HG03196 (cell line): ENCODE data around the gene DAZAP1.

Source experiments
- ATAC-seq: cut with Tn5 transposase; IDR thresholded peaks from one replicate; pipeline ENCODE4 v1.9.1; 2021; ENCODE audit not compliant: unreplicated experiment

DAZAP1 gene

DNA sequence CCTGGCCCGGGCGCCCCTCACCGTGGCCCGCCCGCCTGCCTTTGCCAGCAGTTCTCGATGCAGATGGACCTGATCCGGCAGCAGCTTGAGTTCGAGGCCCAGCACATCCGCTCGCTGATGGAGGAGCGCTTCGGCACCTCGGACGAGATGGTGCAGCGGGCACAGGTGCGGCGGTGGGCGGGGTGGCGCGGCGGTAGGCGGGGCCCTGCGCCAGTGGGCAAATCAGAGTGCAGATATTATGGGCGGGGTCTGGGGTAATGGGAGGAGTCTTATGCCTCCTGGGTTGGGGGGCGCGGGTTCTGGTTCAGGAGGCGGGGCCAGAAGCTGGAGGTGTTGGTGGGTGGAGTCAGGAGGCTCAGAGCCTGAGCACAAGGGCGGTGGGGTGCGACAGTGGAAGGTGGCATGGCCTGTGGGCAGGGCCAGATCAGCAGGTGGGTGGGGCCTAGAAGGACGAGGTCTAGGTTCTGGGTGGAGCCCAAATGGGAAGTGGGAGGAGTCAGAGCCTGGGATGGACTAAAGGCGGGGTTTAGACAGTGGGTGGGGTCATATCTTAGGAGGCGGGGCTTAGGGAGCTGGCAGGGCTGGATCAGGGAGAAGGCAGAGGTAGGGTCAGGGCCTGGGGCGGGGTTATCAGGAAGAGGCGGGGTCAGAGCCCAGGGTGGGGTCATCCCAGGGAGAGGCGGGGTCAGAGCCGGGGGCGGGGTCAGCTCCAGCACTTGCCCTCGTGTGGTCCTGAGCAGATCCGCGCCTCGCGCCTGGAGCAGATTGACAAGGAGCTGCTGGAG is 48.1 kb downstream of the DAZAP1 start:
- ATAC-seq = no peak

DNA sequence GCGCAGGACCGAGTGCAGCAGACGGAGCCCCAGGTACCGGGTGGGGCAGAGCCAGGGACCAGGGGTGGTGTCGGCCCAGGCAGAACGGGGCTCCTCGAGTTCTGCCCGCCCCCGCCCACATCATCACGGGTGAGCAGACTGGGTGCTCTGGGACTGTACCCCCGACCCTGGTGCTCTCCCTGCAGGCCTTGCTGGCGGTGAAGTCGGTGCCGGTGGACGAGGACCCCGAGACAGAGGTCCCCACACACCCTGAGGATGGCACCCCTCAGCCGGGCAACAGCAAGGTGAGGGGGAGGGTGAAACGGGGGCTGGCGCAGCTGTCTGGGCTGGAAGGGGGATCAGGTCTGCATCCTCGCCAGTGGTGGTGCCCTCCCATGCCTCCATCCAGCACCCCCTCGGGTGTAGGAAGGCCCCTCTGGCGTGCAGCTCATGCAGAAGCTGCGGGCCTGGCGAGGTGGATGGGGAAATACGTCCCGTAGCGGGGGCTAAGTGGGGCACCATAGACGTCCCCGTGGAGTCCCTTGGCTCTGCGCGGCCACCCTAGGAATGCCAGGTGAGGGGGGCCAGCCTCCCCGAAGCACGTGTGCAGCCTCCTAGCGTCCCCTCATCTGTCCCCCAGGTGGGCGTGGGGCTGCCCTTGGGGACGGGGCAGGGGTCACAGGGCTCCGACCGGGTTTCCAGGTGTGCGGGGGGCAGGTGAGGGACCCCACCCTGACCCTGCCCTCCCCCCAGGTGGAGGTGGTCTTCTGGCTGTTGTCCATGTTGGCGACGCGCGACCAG is 48.9 kb downstream of the DAZAP1 start:
- no peak for ATAC-seq

DNA sequence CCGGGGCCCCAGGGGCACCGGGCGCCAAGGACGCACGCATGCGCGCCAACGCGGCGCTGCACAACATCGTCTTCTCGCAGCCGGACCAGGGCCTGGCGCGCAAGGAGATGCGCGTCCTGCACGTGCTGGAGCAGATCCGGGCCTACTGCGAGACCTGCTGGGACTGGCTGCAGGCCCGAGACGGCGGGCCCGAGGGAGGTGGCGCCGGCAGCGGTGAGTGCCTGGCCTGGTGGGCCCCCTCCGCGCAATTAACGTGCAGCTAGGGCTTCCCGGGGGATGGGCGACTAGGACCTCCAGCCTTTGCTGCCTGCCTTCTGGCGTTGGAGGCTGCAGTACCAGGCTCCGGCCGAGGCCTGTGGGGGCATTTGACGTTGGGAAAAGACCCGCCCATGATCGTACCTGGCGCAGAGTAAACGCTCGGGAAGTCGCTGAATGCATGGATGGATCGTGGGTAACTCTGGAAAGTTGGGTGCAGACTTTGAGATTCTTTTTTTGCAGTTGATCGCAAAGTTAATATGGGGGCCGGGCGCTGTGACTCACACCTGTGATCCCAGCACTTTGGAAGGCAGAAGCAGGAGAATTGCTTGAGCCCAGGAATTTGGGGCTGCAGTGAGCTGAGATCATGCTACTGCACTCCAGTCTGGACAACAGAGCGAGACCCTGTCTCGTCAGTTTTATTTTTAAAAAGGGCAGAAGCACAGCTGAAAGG is 49.8 kb downstream of the DAZAP1 start:
- ATAC-seq = no peak

DNA sequence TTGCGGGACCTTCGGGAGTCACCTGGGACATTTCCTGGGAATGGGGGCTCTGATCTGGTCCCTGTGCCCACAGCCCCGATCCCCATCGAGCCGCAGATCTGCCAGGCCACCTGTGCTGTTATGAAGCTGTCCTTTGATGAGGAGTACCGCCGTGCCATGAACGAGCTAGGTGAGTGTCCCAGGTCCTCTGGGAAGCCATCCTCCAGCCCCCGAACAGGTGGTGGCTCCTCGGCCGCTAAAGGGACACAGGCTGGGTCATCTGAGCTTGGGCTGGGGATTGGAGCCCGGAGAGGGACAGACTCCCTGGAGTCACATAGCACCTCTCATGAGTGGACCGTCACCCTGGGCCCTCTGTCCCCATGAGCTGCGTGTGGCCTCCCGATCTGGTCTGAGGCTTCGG is 50.5 kb downstream of the DAZAP1 start:
- no peak for ATAC-seq

DNA sequence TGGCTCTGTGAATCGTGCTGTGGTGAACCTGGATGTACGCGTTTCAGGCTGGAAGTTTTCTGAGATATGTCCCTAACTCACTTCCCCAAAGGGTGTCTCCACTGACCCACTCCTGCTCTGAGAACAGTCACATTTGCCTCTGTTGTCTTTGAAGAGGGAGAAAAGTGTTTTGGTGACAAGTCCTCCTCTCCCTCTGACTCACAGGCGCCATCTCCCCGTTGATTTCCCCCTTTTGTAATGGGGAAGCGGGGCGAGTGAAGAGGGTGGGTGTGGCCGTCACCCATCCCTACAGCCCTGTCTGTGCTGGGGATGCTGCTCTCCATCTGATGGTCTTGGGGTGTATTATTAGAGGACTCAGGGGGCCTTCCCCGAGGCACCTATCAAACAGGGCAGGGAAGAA is 52.1 kb downstream of the DAZAP1 start:
- ATAC-seq = no peak

DNA sequence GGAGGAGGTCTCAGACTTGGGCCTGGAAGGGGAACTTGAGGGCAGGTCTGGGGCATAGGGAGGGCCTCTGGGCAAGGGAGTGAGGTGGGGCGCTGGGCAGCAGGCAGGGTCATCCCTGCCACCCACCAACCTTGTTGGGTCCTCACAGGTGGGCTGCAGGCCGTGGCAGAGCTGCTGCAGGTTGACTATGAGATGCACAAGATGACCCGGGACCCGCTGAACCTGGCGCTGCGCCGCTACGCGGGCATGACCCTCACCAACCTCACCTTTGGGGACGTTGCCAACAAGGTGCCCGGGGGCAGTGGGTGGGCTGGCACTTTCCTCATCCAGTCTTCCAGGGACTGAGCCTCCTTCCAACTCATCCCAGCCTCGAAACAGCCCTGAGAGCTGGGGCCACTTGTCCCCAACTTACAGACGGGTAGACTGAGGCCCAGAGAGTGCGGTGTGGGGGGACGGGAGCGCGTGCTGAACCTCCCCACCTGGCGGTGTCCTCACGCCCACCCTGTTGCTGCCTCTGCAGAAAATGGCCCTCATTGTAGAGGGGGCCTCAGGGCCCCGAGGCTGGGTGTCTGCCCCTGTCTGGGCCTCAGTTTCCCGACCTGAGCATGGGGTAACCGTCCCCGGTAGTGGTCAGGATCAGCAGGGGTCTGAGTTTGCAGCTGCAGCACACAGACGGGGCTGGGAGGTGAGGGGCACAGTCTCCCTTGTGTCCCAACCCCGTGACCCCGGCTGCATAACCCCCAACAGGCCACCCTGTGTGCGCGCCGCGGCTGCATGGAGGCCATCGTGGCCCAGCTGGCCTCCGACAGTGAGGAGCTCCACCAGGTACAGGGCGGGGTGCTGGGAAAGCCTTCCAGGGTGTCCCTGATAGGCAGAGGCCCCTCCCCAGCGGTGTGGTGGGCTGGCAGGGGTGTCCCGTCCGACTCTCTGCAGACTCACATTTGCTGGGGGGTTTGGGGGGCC is 52.9 kb downstream of the DAZAP1 start:
- ATAC-seq = no peak

DNA sequence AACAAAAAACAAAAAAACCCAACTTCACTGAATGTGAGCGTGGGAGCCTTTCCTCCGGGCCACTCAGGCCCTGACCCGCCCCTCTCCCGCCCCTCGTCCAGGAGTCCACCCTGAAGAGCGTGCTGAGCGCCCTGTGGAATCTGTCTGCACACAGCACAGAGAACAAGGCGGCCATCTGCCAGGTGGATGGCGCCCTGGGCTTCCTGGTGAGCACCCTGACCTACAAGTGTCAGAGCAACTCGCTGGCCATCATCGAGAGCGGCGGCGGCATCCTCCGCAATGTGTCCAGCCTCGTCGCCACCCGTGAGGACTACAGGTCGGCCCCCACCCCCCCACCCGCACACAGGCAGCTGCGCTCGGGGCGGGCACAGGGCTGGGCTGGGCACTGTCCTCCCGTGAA is 54.5 kb downstream of the DAZAP1 start:
- no peak for ATAC-seq

DNA sequence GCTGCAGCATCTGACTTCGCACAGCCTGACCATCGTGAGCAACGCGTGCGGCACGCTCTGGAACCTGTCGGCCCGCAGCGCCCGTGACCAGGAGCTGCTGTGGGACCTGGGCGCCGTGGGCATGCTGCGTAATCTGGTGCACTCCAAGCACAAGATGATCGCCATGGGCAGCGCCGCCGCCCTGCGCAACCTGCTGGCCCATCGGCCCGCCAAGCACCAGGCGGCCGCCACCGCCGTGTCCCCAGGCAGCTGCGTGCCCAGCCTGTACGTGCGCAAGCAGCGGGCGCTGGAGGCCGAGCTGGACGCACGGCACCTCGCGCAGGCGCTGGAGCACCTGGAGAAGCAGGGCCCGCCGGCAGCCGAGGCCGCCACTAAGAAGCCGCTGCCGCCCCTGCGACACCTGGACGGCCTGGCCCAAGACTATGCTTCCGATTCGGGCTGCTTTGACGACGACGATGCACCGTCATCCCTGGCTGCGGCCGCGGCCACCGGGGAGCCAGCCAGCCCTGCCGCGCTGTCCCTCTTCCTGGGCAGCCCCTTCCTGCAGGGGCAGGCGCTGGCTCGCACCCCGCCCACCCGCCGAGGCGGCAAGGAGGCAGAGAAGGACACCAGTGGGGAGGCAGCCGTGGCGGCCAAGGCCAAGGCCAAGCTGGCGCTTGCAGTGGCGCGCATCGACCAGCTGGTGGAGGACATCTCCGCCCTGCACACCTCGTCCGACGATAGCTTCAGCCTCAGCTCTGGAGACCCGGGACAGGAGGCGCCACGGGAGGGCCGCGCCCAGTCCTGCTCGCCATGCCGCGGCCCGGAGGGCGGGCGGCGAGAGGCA is 58.0 kb downstream of the DAZAP1 start:
- no peak for ATAC-seq

DNA sequence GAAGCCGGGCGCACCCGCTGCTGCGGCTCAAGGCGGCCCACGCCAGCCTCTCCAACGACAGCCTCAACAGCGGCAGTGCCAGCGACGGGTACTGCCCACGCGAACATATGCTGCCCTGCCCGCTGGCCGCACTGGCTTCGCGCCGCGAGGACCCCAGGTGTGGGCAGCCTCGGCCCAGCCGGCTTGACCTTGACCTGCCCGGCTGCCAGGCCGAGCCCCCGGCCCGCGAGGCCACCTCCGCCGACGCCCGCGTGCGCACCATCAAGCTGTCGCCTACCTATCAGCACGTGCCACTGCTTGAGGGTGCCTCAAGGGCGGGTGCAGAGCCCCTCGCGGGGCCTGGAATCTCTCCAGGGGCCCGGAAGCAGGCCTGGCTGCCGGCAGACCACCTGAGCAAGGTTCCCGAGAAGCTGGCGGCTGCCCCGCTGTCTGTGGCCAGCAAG is 58.7 kb downstream of the DAZAP1 start:
- no peak for ATAC-seq

DNA sequence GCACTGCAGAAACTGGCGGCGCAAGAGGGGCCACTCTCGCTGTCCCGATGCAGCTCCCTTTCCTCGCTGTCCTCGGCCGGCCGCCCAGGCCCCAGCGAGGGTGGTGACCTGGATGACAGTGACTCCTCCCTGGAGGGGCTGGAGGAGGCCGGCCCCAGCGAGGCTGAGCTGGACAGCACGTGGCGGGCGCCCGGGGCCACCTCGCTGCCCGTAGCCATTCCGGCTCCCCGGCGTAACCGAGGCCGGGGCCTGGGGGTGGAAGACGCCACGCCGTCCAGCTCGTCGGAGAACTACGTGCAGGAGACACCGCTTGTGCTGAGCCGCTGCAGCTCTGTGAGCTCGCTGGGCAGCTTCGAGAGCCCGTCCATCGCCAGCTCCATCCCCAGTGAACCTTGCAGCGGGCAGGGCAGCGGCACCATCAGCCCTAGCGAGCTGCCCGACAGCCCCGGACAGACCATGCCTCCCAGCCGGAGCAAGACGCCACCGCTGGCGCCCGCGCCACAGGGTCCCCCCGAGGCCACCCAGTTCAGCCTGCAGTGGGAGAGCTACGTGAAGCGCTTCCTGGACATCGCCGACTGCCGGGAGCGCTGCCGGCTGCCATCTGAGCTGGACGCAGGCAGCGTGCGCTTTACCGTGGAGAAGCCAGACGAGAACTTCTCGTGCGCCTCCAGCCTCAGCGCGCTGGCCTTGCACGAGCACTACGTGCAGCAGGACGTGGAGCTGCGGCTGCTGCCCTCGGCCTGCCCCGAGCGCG is 59.3 kb downstream of the DAZAP1 start:
- ATAC-seq = no peak

DNA sequence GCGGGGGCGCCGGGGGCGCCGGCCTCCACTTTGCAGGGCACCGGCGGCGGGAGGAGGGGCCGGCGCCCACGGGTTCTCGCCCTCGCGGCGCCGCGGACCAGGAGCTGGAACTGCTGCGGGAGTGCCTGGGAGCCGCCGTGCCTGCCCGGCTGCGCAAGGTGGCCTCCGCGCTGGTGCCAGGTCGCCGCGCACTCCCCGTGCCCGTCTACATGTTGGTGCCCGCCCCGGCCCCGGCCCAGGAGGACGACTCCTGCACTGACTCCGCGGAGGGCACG is 59.8 kb downstream of the DAZAP1 start:
- no peak for ATAC-seq

DNA sequence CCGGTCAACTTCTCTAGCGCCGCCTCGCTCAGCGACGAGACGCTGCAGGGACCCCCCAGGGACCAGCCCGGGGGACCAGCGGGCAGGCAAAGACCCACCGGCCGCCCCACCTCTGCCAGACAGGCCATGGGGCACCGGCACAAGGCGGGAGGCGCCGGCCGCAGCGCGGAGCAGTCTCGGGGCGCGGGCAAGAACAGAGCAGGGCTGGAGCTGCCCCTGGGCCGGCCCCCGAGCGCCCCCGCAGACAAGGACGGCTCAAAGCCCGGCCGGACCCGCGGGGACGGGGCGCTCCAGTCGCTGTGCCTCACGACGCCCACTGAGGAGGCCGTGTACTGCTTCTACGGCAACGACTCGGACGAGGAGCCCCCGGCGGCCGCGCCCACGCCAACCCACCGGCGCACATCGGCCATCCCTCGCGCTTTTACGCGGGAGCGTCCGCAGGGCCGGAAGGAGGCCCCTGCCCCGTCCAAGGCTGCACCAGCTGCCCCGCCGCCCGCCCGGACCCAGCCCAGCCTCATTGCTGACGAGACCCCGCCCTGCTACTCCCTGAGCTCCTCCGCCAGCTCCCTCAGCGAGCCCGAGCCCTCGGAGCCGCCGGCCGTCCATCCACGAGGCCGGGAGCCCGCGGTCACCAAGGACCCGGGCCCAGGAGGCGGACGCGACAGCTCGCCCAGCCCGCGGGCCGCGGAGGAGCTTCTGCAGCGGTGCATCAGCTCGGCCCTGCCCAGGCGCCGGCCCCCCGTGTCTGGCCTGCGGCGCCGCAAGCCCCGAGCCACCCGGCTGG is 60.3 kb downstream of the DAZAP1 start:
- no peak for ATAC-seq

DNA sequence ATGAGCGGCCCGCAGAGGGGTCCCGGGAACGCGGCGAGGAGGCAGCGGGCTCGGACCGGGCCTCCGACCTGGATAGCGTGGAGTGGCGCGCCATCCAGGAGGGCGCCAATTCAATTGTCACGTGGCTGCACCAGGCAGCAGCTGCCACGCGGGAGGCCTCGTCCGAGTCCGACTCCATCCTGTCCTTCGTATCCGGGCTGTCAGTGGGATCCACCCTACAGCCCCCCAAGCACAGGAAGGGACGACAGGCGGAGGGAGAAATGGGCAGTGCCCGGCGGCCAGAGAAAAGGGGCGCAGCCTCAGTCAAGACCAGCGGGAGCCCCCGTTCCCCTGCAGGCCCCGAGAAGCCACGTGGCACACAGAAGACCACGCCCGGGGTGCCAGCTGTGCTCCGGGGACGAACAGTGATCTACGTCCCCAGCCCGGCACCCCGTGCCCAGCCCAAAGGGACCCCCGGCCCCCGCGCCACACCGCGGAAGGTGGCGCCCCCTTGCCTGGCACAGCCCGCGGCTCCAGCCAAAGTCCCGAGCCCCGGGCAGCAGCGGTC is 61.0 kb downstream of the DAZAP1 start:
- ATAC-seq = no peak

DNA sequence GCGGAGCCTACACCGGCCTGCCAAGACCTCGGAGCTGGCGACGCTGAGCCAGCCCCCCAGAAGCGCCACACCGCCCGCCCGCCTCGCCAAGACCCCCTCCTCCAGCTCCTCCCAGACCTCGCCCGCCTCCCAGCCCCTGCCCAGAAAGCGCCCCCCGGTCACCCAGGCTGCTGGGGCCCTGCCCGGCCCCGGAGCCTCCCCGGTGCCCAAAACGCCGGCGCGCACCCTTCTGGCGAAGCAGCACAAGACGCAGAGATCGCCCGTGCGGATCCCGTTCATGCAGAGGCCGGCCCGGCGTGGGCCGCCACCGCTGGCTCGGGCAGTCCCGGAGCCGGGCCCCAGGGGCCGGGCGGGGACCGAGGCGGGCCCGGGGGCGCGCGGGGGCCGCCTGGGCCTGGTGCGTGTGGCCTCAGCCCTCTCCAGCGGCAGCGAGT is 61.5 kb downstream of the DAZAP1 start:
- ATAC-seq = no peak

DNA sequence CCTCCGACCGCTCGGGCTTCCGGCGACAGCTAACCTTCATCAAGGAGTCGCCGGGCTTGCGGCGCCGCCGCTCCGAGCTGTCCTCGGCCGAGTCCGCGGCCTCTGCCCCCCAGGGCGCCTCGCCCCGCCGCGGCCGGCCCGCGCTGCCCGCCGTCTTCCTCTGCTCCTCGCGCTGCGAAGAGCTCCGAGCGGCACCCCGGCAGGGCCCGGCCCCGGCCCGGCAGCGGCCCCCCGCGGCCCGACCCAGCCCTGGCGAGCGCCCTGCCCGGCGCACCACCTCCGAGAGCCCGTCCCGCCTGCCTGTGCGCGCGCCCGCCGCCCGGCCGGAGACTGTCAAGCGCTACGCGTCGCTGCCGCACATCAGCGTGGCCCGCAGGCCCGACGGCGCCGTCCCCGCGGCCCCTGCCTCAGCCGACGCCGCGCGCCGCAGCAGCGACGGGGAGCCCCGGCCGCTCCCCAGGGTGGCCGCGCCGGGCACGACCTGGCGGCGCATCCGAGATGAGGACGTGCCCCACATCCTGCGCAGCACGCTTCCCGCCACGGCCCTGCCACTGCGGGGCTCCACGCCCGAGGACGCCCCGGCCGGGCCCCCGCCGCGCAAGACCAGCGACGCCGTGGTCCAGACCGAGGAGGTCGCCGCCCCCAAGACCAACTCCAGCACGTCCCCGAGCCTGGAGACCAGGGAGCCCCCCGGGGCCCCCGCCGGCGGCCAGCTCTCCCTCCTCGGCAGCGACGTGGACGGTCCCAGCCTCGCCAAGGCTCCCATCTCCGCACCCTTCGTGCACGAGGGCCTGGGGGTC is 62.1 kb downstream of the DAZAP1 start:
- no peak for ATAC-seq

DNA sequence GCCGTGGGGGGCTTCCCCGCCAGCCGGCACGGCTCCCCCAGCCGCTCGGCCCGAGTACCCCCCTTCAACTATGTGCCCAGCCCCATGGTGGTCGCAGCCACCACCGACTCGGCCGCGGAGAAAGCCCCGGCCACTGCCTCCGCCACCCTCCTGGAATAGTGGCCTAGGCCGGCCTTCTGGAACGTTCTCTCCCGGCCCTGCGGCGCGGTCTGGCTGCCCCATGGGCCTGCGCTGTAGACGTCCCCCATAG is 62.6 kb downstream of the DAZAP1 start:
- ATAC-seq = no peak

DNA sequence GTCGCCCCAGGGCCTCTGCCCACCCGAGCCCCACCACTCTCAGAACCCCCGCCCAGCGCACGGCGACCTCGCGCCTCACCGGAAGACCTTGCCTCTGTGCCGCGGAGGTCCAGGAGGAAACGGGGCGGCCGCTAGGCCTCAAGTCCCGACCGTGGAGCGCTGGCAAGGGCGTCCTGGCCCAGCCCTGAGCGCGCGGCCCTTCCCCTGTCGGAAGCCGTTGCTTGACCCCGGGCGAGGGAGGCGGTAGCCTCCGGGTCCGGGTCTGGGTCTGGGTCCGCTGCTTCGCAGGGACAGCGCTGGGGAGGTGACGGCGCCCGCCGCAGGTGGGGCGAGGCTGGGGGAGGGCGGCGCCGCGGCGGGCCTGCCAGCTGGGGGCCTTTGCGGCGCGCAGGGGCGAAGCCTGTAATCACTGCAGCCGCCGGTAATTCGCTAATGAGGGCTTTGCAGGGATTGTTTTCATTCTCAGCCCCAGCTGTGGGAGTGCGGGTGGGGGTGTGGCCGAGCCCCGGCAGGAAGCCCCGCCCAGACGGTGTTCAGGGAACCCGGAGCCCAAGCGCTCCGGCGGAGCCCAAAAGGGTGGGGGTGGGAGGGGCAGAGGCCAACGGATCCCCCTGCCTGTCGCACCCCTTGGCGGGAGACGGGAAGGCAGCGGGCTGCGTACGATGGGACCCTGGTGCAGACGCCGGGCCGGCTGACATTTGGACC is 63.1 kb downstream of the DAZAP1 start:
- no peak for ATAC-seq
